ENCODE results near the gene IP6K2.
"Not testable (repeated sequence)": the region's sequence is repeated elsewhere in the genome, so short reads cannot be mapped to it uniquely, and the experiment has no call there.

Gene IP6K2

DNA sequence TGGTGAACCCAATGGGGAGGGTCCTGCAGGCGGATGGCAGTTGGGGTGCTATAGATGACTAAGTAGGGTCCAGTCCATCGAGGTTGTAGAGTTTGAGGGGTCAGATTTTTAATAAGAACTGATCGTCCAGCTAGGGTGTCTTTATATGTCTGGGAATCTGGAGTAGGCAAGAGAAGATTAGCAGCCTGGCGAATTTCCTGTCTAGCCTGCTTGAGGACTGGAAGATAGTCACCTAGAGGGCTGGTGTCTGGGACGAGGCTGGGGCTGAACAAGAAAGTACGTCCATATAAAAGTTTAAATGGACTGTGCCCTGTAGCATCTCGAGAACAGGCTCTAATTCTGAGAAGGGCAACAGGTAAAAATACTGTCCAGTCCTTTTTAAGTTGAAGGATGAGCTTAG lies 6.7 kb upstream of the IP6K2 start:
- H3K4me3 ChIP-seq (ENCODE audit: low read length) = no peak overlapping the region
- no peaks in the 10 kb centered on the region for H3K9me3 ChIP-seq (replicated peaks; ENCODE audit: low read length)
- no peaks in the 10 kb centered on the region for H3K4me1 ChIP-seq (ENCODE audit: control insufficient read depth, insufficient read depth, low read length)
- H3K27me3 ChIP-seq (ENCODE audit: control insufficient read depth, insufficient read depth, low read length) = no peaks in the 10 kb centered on the region
- H3K4me2 ChIP-seq (ENCODE audit: low read length) = no peak overlapping the region
- H3K9ac ChIP-seq (ENCODE audit: low read depth, low read length) = no peak overlapping the region
- H3K36me3 ChIP-seq (ENCODE audit: insufficient read depth, low read length) = no peaks in the 10 kb centered on the region

DNA sequence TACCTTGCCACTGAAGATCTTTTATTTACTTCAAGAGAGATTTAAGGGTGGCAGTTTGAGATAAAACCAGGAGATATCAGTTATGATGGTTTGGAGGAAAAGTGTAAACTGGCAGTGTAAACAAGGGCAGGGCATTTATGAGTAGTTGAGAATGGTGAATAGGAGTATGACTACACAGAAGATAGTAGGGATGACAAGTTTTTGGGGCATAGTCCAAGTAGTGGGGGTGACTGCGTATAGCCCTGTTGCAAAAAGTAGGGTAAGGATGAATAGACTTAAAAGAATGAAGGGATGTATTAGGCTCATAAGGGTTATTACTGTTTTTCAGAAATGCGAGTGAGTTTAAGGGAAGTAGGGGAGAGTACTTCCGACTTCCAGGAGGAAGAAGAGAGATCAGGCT lies 6.3 kb upstream of the IP6K2 start:
- H3K4me2 ChIP-seq (ENCODE audit: low read length); H3K27me3 ChIP-seq (ENCODE audit: control insufficient read depth, insufficient read depth, low read length); H3K36me3 ChIP-seq (ENCODE audit: insufficient read depth, low read length); H3K9ac ChIP-seq (ENCODE audit: low read depth, low read length); H3K4me1 ChIP-seq (ENCODE audit: control insufficient read depth, insufficient read depth, low read length); H3K4me3 ChIP-seq (ENCODE audit: low read length); H3K9me3 ChIP-seq (replicated peaks; ENCODE audit: low read length): not testable (repeated sequence)

DNA sequence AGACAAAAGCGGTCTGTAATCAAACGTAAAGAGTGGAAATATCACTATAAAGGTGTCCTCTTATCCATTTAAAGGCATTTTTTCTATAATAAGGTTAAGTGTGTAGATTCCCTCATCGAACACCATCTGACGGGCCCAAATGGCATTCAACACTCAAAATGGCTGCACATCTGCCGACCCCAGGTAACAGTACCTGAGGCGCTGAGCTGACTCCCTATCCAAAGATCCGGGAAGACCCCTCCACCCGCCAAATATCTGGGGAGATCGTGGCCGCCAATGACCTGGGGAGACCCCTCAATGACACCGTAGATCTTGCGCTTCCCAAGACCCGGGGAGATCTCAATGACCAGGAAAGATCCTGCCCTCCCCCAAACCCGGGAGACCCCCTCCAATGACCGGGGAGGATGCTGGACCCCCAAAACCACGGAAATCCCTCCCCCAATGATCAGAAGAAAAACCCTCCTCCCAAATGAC lies 476 bp downstream of the IP6K2 start:
- Histone ChIP-seq H3K4me1 (ENCODE audit: control insufficient read depth, insufficient read depth, low read length) (peaks cover 15% of the 10 kb centered on the region), H3K9me3 (replicated peaks; ENCODE audit: low read length) (no peaks in the 10 kb centered on the region), H3K27me3 (ENCODE audit: control insufficient read depth, insufficient read depth, low read length) (no peaks in the 10 kb centered on the region), H3K9ac (ENCODE audit: low read depth, low read length) (peak overlapping the region; percentile 98), H3K36me3 (ENCODE audit: insufficient read depth, low read length) (peaks cover 13% of the 10 kb centered on the region), H3K4me3 (ENCODE audit: low read length) (peak overlapping the region; percentile 86), H3K4me2 (ENCODE audit: low read length) (peak overlapping the region; percentile 72)

DNA sequence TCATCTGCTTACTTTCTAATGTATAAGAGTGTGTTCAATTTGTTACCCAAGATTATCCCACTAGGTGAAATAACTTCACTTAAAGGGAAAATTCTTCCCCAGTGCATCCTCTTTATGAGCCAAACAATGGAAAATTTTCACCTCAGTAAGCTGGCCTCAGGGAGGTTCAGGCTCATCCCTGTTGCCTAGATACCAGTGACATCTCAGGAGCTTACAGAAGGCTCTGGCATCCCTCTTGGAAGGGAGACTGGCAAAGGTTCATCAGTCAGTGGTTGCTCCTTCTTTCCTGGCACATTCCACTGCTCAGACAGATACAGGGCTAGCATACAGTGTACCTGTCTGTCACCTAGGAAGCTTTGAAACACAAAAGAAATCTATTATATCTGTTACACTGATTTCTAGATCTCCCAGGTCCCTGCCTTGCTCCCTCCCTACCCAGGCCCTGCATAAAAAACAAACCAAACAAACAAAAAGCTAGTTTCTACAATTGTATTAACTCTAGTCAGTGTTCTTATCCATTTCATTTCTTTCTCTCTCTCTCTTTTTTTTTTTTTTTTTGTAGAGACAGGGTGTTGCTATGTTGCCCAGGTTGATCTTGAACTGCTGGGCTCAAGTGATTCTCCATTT lies 1.7 kb downstream of the IP6K2 start:
- H3K9ac ChIP-seq (ENCODE audit: low read depth, low read length) = peak overlapping the region; percentile 98
- H3K4me1 ChIP-seq (ENCODE audit: control insufficient read depth, insufficient read depth, low read length) = peaks cover 15% of the 10 kb centered on the region
- H3K9me3 ChIP-seq (replicated peaks; ENCODE audit: low read length) = no peaks in the 10 kb centered on the region
- H3K27me3 ChIP-seq (ENCODE audit: control insufficient read depth, insufficient read depth, low read length) = no peaks in the 10 kb centered on the region
- peak overlapping the region; percentile 72 for H3K4me2 ChIP-seq (ENCODE audit: low read length)
- peak overlapping the region; percentile 86 for H3K4me3 ChIP-seq (ENCODE audit: low read length)
- peaks cover 23% of the 10 kb centered on the region for H3K36me3 ChIP-seq (ENCODE audit: insufficient read depth, low read length)

DNA sequence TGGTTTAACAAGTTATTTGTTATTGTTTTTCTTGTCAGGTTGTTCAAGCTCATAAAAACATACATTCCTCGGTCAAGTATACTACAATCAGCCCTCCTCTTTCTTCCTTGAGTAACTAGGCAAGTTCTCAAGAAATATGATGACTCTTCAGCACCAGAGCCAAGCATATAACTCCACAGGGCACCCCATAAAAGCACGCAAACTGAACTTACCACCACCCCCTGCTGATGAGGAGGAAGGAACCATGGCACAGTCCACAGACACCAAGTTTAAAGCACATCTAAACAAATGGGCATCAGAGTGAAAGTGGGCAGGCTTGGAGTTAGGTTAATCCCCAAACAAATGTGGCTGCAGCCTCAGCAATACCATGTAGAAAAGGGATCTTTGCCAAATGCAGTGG lies 5.3 kb downstream of the IP6K2 start:
- Histone ChIP-seq H3K4me3 (ENCODE audit: low read length) (no peak overlapping the region), H3K4me1 (ENCODE audit: control insufficient read depth, insufficient read depth, low read length) (peaks cover 34% of the 10 kb centered on the region)

DNA sequence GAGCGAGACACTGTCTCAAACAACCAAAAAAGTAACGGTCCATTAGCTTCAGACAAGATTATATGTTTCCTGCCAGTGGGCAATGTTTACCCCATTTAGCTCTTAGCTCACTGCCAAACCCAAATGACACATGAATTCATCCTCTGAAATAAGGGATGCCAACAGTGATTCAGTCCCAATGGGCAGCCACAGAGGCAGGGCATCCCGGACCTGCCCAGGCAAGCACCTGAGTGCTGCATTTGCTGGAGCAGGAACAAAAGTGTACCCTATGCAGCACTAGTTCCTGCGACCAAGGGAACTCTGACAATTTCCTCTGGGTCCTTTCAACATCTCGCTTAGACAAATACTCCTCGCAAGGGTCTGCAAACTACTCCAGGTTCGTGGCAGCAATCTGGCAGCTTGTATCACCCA lies 8.0 kb downstream of the IP6K2 start:
- Histone ChIP-seq H3K9me3 (replicated peaks; ENCODE audit: low read length) (no peaks in the 10 kb centered on the region), H3K4me1 (ENCODE audit: control insufficient read depth, insufficient read depth, low read length) (peaks cover 22% of the 10 kb centered on the region), H3K36me3 (ENCODE audit: insufficient read depth, low read length) (peaks cover 46% of the 10 kb centered on the region), H3K27me3 (ENCODE audit: control insufficient read depth, insufficient read depth, low read length) (no peaks in the 10 kb centered on the region), H3K4me3 (ENCODE audit: low read length) (no peak overlapping the region), H3K9ac (ENCODE audit: low read depth, low read length) (peak overlapping the region; percentile 2), H3K4me2 (ENCODE audit: low read length) (peak overlapping the region; percentile 42)

More for the DNA sequence above, 5.3 kb downstream of the IP6K2 start:
- no peak overlapping the region for H3K4me2 ChIP-seq (ENCODE audit: low read length)
- no peaks in the 10 kb centered on the region for H3K27me3 ChIP-seq (ENCODE audit: control insufficient read depth, insufficient read depth, low read length)
- no peak overlapping the region for H3K9ac ChIP-seq (ENCODE audit: low read depth, low read length)
- H3K36me3 ChIP-seq (ENCODE audit: insufficient read depth, low read length) = peaks cover 43% of the 10 kb centered on the region
- H3K9me3 ChIP-seq (replicated peaks; ENCODE audit: low read length) = no peaks in the 10 kb centered on the region

DNA sequence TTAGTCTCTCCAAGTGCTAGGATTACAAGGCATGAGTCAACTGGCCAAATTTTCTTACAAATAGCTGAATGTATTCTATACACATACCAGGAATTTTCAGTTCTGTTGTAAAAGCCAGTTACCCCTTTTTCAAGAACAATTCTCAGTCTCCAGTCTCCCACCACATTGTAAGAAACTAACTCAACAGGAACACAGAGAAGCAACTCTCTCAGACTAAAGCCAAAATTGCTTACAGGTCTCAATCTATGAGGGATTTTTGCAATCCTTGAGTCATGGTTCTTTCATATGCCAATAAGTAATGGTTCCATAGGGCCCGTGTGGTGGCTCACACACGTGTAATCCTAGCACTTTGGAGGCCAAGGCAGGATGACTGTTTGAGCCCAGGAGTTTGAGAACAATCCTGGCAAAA lies 8.5 kb downstream of the IP6K2 start:
- Histone ChIP-seq H3K4me1 (ENCODE audit: control insufficient read depth, insufficient read depth, low read length) (peaks cover 22% of the 10 kb centered on the region), H3K4me3 (ENCODE audit: low read length) (no peak overlapping the region), H3K9ac (ENCODE audit: low read depth, low read length) (peak overlapping the region; percentile 2), H3K4me2 (ENCODE audit: low read length) (peak overlapping the region; percentile 42), H3K27me3 (ENCODE audit: control insufficient read depth, insufficient read depth, low read length) (no peaks in the 10 kb centered on the region), H3K36me3 (ENCODE audit: insufficient read depth, low read length) (peaks cover 46% of the 10 kb centered on the region), H3K9me3 (replicated peaks; ENCODE audit: low read length) (no peaks in the 10 kb centered on the region)

DNA sequence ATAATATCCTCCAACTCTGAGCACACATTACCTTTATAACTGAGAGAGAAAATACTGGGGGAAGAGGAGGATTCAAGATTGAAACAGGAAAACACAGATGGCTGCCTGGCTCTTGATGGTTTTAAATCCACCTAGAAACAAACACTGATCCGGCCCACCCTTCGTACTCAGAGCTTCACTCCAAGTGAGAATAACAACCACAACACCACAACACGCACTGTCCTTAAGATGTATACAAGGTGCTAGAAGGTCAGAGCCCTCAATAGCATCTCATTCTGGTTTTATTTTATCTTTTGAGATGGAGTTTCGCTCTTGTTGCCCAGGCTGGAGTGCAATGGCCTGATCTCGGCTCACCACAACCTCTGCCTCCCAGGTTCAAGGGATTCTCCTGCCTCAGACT lies 9.9 kb downstream of the IP6K2 start:
- H3K27me3 ChIP-seq (ENCODE audit: control insufficient read depth, insufficient read depth, low read length) = no peaks in the 10 kb centered on the region
- no peak overlapping the region for H3K9ac ChIP-seq (ENCODE audit: low read depth, low read length)
- H3K9me3 ChIP-seq (replicated peaks; ENCODE audit: low read length) = no peaks in the 10 kb centered on the region
- H3K36me3 ChIP-seq (ENCODE audit: insufficient read depth, low read length) = peaks cover 56% of the 10 kb centered on the region
- peaks cover 19% of the 10 kb centered on the region for H3K4me1 ChIP-seq (ENCODE audit: control insufficient read depth, insufficient read depth, low read length)
- no peak overlapping the region for H3K4me3 ChIP-seq (ENCODE audit: low read length)
- no peak overlapping the region for H3K4me2 ChIP-seq (ENCODE audit: low read length)

DNA sequence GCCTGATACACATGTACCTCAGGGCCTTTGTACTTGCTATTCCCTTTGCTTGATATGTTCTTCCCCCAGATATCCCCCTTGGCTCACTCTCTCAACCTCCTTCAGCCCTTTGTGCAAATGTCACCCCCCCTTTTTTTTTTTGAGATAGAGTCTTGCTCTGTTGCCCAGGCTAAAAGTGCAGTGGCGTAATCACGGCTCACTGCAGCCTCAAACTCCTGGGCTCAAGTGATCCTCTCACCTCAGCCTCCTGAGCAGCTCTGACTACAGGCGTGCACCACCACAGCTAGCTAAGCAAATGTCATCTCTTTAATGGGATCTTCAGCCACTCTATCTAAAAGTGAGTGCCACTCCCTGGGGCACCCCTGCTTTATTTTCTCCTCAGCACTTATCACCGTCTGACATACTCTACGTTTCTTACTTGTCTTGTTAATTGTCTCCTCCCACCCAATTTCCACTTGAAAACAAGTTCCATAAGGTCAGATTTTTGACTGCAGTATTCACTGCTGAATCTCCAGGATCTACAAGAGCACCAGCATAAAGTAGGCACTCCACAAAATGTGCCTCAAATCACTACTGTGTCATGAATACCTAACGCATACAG lies 14.6 kb downstream of the IP6K2 start:
- Histone ChIP-seq H3K36me3 (ENCODE audit: insufficient read depth, low read length) (peaks cover 48% of the 10 kb centered on the region), H3K4me1 (ENCODE audit: control insufficient read depth, insufficient read depth, low read length) (peaks cover 10% of the 10 kb centered on the region), H3K9ac (ENCODE audit: low read depth, low read length) (no peak overlapping the region), H3K27me3 (ENCODE audit: control insufficient read depth, insufficient read depth, low read length) (no peaks in the 10 kb centered on the region), H3K4me3 (ENCODE audit: low read length) (no peak overlapping the region), H3K4me2 (ENCODE audit: low read length) (no peak overlapping the region), H3K9me3 (replicated peaks; ENCODE audit: low read length) (no peaks in the 10 kb centered on the region)

DNA sequence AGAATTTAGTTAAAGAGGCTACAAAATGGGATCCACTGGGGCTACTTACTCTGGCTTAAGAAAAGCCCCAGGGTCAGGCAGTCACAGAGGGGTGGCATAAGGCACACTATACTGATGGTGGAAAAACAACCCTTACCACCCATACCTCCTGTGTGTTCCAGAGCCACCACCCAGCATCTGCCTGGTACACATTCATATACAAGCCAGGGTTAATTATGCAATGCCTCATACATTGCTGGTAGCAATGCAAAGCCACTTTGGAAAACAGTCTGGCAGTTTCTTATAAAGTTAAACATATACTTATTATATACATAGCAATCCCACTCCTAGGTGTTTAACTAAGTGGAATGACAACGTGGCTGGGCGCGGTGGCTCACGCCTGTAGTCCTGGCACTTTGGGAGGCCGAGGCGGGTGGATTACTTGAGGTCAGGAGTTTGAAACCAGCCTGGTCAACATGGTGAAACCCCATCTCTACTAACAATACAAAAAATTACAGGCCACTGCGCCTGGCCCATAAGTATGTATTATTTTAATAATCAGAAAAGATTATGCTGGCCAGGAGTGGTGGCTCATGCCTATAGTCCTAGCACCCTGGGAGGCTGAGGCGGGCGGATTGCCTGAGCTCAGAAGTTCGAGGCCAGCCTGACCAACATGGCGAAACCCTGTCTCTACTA lies 16.2 kb downstream of the IP6K2 start:
- no peak overlapping the region for H3K4me2 ChIP-seq (ENCODE audit: low read length)
- H3K9me3 ChIP-seq (replicated peaks; ENCODE audit: low read length) = no peaks in the 10 kb centered on the region
- H3K4me1 ChIP-seq (ENCODE audit: control insufficient read depth, insufficient read depth, low read length) = peaks cover 19% of the 10 kb centered on the region
- peaks cover 39% of the 10 kb centered on the region for H3K36me3 ChIP-seq (ENCODE audit: insufficient read depth, low read length)
- H3K9ac ChIP-seq (ENCODE audit: low read depth, low read length) = no peak overlapping the region
- no peak overlapping the region for H3K4me3 ChIP-seq (ENCODE audit: low read length)
- H3K27me3 ChIP-seq (ENCODE audit: control insufficient read depth, insufficient read depth, low read length) = no peaks in the 10 kb centered on the region

DNA sequence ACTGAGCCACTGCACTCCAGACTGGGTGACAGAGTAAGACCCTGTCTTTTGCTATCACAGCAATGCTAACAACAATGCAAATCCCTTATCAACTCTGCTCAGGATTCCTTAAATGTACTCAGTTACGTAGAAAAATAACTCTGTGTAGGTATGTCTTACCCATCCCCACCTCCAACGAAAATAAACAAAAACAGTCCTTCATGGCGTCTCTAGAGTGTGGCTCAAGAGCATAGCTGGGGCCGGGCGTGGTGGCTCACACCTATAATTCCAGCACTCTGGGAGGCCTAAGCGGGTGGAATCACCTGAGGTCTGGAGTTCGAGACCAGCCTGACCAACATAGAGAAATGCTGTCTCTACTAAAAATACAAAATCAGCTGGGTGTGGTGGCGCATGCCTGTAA lies 18.1 kb downstream of the IP6K2 start:
- no peak overlapping the region for H3K9ac ChIP-seq (ENCODE audit: low read depth, low read length)
- no peaks in the 10 kb centered on the region for H3K9me3 ChIP-seq (replicated peaks; ENCODE audit: low read length)
- H3K4me2 ChIP-seq (ENCODE audit: low read length) = no peak overlapping the region
- H3K4me1 ChIP-seq (ENCODE audit: control insufficient read depth, insufficient read depth, low read length) = peaks cover 35% of the 10 kb centered on the region
- H3K27me3 ChIP-seq (ENCODE audit: control insufficient read depth, insufficient read depth, low read length) = no peaks in the 10 kb centered on the region
- H3K4me3 ChIP-seq (ENCODE audit: low read length) = no peak overlapping the region
- H3K36me3 ChIP-seq (ENCODE audit: insufficient read depth, low read length) = peaks cover 45% of the 10 kb centered on the region

All from skeletal muscle satellite cell (primary cell).